Measurements from ENCODE around the gene HSD17B12.
A peak's percentile ranks its signal among the peaks of the same experiment; 100 is the strongest.
"Not testable (repeated sequence)": the region's sequence is repeated elsewhere in the genome, so short reads cannot be mapped to it uniquely, and the experiment has no call there.

HSD17B12 gene

DNA sequence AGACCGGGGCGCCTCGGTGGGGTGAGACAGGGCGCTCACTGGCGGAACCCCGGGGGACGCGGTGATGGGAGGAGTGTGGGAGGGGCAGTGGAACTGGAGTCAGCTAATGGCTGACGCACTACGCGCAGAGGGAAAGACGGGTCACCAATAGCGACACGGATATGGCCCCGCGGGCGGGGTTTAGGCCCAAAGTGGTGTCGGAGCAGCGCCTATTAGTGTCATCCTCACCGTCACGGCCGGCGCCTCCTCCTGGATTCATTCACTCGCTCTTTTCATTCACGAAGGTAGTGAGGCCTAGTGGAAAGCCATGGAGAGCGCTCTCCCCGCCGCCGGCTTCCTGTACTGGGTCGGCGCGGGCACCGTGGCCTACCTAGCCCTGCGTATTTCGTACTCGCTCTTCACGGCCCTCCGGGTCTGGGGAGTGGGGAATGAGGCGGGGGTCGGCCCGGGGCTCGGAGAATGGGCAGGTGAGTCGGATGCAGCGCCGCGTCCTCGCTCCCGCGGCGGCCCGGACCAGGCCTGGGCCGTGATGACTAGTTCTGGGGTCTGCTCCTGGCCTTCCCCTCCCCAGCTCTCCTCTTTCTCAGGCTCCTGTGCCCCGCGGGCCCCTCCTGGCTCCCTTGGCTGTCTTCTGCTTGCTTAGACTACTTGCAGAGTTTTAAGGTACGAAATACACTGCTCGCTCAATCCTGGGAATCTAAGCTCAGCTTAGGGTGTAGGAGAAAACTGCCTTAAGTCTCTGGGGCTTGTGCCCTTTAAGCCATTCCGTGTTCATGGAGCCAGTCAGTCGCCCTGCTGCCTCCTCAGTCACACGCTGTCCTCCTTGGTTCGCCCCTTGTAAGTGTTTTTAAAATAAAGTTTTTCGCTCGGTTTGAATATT lies at the start of gene HSD17B12:
TSS of gene HSD17B12 (plus strand) at position 218 of the 880 bp plus-strand sequence. CDS start at position 308, 90 bp downstream.
- peak; percentile 94 to 98 (median 97) for DNase-seq

DNA sequence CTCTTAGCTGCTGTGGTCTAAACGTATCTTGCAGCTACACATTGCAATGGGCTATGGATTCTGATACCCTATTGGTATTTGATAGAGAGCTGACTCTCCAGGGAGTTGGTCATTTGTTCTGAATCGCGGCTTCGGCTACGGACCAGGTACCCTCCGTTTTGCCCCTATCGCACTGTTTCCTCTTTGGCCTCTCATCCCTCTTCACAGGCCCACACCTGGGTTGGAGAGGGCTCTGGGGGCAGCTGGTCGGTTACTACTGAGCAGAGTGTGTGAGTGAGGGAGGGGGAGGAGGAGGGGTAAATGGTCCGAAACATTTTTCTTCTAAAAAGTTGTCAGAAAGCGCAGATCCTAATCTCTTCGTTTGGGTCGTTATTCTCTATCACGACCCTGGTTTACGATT lies 48.8 kb upstream of the HSD17B12 start:
- DNase-seq, result no peak

DNA sequence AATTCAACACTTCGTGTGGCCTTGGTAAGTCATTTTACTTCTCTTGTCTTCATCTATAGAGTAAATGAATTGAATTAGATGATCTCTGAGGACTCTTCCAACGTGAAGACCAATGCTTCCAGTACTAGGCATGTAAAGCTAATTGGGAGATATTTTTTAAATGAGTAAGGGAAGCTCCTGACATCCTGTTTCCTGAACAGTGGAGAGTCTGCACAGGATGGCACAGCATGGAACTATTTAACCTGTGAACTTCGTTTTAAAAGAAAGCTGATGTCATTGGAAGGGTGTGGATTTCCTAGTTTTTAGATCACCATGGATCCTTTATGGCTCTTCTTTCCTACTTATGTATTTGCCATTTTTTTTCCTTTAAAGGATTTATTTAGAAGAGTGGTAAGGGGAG lies 48.4 kb upstream of the HSD17B12 start:
- no peak for DNase-seq

DNA sequence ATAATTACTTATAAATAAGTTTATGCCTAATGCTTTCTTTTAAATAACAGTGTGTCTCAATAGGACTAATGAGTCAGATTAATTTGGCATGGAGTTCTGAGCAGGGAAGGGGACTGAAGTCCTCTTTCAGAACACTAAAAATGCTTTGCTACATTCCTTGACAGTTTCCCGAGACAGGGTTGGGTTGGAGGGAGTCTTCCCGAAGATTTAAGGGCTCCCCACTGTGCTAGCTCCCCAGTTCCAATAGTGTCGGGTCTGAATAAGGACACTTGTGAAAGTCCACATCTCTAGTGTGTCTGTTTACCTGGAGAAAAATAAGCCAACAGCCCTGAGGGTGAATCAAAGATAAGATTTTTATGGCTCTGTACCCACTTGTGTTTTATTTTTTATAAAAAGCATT lies 41.8 kb upstream of the HSD17B12 start:
- DNase-seq, result no peak

DNA sequence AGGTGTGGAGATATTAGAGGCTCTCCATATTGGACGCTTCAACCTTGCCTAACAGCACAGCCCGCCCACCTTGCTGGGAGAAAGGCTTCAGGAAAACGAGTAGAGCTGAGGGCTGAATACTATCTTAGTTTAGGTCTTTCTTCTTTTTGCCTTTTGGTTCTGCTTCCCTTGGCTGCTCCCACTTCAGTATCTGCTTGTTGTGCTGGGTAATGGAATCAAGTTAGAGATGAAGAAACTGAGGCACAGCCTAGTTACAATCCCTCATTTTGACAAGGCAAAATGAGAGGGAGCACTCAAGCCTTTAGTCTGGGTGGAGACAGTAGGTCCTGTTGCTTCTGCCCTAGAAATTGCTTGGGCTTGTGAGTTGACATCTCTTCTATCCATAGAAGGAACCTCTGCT lies 41.3 kb upstream of the HSD17B12 start:
- no peak for DNase-seq

DNA sequence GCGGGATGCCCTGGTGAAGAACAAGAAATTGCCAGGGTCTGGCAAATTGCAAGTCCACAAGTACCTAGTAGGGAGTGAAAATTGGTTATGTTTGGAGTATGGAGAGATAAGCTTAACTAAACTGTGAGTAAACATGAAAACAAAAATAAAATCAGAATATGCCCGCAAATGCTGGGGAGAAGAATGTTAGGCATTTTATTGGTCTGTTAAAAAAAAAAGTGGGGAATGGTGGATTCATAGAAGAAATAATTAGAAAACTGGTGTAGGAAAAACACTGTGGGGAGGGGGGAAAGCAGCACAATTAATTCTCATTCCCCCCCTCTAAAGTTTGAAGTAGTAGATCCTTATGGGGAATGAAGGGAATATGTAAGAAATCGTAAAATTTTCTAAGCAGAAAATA lies 40.6 kb upstream of the HSD17B12 start:
- no peak for DNase-seq

DNA sequence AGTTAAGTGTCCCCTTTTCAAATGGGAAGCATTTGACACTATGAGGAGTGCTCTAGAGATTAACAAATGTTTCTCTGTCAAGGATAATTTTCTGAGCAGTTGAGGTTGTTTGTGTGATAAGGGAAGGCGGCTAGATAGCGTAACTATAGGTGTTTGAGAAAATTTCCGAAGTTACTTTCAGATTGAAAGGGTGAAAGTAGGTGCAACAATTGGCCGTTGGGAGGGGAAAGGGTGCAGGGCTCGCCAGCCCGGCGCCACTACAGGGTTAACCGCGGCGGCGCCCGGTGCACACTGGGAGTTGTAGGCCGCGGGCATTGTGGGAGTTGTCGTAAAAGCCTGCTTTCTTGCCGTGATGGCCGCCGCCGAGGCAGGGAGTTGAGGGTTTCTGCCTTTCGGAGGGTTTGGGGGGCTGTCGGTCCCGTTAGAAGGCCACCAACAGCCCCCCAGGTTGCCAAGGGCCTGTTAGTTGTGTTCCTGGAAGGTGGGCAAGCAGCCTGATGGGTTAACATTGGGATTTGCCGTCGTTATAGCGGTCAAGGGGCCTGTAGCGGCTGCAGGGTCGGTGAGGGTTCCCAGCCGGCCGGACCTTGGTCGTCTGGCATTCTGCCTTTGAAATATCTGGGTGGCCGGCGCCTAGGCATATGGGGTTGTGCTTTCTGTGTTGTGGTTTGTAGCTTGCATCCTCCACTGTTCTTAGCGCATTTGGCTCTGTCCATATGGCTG lies 36.5 kb upstream of the HSD17B12 start:
- peak; percentile 46 to 80 (median 66) for DNase-seq

DNA sequence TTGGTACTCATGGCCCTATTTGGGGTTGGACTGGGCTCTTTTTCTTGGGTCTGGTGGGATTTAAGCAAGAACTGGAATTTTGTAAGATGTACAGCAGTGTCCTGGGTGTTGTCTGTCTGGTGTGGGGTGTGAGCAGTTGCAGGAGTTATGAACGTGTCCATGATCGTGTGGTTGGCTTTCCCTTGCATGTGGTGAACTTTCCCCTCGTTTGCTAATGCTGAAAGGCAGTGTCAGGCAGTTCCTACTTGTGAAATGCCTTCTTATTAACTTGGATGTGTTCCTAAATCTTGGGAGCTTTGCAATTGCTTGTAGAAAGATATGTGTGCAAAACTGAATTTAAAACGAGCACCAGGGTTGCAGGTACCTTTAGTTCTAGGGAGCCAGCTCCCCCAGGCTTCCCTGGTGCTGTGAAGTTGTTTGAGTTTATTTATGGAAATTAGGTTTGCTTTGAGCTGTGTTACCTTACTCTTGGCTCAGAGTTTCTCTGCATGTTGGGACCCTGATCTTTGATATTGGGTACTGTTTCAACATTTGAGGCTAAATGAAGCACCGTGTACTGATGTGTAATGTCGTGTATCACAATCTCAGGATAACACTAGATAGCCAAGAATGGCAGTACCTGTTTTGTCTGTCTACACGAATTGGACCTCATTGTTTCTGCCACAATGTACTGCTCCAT lies 35.8 kb upstream of the HSD17B12 start:
- DNase-seq, result no peak

DNA sequence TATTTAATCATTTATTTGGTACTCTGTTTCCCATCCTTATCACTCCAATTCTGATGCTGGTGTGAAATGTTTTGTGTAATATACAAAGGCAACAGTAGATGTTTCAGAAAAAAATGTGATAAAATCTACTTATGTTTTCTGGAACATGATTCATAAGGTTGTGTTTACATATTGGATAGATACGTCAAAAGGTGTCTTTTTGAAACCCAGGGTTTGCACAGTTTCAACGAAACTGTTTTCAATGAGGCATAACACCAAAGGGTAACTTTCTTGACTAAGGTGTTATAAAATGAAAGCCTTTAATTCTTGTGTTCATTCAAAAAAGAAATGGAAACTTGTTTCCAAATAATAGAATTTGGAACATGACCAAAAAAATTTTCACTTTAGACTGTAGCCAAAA lies 33.8 kb upstream of the HSD17B12 start:
- DNase-seq, result no peak

DNA sequence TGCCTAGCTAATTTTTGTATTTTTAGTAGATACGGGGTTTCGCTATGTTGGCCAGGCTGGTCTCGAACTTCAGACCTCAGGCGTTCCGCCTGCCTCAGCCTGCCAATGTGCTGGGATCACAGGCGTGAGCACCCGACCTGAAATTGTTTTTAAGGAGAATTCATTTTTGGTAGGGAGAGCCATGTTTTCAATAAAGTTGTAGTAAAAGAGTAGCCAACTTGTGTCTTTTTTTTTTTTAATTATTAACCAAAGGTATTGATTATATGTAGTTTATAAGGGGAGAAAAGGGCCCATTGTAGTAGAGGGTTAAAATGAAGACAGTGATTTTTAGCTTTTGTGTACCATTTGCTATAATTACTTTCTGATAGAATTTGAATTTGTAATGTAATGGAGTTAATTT lies 31.6 kb upstream of the HSD17B12 start:
- no peak for DNase-seq

DNA sequence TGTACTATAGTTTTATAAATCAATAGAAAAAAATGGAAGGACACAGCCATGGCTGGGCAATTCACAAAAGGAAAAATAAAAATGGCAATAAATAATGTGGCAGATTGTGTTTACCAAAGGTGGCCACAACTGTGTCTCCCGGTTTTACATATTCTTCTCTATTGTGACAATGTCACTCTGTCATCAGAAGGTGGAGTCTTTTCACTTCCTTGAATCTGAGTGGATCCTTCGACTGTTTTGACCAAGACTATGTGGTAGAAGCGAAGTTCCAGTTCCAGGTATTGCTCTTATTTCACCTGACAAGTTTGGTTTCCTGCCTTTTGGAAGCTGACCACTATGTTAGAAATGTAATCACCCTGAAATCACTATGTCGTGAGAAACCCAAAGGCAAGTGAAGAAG lies 31.0 kb upstream of the HSD17B12 start:
- no peak for DNase-seq

DNA sequence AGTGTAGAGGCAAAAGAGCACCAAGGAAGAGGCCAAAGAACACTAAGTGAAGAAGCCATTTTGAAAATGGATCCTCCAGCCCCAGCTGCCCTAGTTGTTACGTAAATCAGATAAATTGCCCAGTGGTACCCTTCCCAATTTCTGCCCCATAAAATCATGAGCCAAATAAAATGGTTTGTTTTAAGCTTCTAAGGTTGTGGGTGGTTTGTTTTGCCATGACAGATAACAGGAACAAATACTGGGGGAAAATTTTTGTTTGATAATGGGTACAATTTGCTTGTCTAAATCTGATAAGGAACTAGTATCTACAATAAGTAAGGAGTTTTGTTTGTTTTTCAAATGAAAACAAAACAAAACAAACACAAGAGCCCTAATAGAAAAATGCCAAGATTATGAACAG lies 30.6 kb upstream of the HSD17B12 start:
- no peak for DNase-seq

DNA sequence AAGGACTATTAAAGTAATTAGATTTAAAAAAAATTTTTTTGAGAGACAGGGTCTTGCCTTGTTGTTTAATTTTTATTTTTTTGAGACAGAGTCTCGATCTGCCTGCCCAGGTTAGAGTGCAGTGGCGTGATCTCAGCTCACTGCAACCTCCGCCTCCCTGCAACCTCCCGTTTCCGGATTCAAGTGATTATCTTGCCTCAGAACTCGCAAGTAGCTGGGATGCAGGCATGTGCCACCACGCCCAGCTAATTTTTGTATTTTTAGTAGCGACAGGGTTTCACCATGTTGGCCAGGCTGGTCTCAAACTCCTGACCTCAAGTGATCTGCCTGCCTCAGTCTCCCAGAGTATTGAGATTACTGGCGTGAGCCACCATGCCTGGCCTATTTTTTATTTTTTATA lies 17.5 kb upstream of the HSD17B12 start:
- DNase-seq, result not testable (repeated sequence)

DNA sequence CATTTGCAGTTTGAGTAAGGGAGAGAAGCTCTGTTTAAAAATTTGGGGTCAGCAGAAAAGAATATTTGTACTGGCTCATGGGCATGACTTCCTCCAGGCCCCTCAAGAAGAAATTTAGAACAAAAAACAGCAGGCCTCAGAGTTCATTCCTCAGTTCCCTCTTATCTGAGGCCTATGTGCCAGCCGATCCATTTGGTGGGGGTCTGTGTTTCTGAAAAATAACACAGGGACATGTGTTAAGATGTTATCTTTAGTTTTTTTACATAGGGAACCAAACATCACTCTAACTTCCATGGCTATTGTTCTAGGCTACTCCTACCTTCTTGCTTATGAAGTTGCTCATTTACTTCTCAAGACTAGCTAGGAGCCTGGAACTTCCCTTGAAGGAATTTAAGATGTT lies 16.2 kb upstream of the HSD17B12 start:
- DNase-seq, result no peak

DNA sequence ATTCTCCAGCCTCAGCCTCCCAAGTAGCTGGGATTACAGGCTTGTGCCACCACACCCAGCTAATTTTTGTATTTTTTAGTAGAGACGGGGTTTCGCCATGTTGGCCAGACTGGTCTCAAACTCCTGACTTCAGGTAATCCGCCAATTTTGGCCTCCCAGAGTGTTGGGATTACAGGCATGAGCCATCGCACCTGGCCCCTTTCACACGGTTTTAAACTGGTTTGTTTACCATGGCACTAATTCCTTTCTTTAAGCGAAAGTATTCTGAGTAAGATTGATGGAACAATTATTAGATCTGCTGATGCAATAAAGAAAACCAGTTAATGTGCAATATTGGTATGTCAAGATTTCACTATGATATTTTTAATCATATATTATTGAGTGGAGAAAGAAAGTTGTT lies 9.3 kb upstream of the HSD17B12 start:
- not testable (repeated sequence) for DNase-seq

DNA sequence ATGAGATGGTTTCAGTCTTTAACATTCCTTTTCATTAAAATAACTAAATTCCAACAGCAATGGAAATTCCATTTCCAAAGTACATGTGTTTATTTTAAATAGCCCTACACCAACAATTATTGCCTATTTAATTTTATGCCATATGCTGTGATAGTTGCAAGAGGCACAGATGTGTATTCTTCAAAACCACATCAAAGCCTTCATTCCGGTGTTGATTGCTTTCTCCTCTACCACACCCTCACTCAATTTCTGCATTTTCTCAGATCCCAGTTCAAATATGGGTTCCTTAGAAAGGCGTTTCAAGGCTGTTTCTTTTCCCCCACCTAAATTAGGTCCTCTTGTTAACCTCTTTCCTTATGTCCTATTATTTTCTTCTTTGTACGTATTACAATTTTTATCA lies 6.0 kb upstream of the HSD17B12 start:
- DNase-seq, result no peak

DNA sequence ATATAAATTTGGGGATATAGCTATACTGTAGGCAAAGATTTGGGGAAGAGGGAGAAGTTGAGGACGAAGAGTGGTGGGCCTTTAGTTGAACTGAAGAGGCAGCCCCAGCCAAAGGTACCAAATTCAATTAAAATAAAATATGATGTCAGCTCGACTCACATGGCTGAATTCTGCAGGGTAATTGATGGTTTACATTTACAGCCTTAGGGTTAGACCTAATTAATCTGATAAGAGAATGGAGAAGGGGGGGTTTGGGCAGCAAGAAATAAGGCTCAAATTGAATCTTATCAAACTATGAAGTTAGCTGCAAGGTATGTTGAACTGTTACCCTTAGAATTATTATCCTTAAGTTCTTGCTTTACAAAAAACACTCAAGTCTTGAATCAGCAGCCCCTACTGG lies 3.6 kb upstream of the HSD17B12 start:
- DNase-seq, result no peak

DNA sequence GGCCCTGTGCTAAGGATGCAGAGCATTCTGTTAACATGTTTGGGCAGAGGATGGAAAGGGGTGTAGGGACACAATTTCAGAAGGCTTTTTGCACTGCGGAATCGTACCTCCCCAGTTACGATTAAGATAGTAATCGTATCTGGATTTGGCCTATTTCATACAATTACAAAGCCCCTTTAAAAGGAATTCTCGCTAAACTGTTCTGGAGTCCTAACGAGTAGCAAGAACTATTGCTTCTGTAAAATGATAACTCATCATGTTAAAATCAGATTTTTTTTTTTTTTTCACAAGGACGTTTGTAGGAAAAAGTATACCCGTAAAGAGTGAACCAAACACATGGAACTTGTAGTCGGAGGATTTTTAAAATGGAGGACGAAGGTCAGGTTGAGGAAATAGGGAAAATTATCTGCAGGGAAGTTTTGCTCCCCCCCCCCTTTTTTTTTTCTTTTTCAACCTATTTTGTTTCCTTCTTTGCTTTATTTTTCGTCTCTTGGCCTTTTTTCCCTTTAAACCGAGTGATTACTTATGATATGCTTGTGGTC lies 934 bp downstream of the HSD17B12 start:
- no peak for DNase-seq

DNA sequence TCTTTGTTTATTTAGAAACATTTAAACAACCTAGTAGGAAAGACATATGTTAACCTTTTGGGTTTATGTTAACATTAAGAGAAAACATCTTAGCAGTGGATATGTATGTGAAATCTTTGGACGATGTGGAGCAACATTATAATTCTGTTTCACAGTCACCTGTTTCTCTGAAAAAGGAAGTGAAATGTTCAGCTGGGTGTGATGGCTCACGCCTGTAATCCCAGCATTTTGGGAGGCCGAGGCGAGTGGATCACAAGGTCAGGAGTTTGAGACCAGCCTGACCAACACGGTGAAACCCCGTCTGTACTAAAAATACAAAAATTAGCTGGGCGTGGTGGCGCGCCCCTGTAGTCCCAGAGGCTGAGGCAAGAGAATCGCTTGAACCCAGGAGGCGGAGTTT lies 1.5 kb downstream of the HSD17B12 start:
- not testable (repeated sequence) for DNase-seq

DNA sequence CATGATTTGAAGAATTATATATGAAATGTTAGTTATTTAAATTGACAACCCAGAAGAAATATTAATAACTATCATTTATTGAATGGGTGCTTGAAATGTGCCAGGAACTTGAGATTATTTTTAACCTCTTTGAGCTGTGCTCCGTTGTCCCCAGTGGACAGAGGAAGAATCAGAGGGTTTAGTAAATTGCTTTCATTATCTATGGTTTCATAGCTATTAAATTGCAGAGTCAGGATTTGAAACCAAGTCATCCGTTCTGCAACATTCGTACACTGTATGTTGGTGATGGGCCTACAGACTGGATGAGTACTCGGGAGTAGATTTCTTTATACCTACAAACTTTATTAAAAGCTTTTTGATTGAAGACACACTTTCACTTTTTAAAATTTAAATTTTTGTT lies 4.9 kb downstream of the HSD17B12 start:
- DNase-seq, result no peak

DNA sequence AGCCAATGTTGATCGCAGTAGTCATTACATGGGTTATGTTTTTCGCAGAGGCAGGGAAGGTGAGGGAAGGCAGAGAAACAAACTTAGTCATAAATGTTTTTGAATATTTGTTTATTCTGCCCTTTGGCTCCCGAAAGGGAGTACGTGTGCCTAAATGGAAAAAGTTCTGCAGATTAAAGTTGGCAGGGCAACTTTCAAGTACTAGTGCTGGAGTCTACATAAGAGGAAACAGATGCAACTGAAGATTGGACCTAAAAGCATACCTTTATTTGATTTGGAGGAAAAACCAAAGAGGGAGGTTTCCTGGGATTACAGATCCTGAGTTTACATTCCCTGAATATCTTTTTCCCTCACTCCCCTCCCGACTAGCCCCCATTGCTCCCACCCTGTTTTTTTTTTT lies 5.7 kb downstream of the HSD17B12 start:
- DNase-seq, result no peak

DNA sequence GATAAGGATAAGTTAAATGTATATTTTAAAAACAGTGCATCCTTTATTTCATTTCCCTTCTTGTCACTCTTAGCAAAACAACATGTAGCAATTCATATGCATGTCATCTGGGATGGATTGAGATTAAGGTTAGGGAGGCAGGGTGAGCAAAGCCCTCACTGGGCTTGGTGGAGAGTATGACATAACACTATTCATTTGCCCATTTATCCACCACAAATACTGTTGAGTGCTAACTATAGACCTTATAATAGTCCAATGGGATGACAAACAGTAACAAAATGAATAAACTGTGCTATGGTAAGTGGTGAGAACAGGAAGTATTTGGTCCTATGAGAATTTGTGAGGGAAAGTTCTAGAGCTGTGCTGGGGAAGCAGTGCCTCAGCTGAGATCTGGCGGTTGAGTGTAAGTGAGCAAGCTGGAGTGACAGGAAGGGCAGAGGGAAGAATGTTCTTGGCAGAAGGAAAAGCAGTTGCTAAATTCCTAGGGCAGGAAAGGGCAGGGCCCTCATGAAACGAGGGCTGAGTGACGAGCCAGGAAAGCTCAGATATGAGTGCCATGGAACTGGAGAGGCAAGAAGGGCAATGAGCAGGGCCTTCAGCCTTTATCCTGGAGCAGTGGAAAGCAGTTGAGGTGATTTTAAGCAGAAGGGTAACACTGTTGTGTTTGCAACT lies 6.7 kb downstream of the HSD17B12 start:
- no peak for DNase-seq

DNA sequence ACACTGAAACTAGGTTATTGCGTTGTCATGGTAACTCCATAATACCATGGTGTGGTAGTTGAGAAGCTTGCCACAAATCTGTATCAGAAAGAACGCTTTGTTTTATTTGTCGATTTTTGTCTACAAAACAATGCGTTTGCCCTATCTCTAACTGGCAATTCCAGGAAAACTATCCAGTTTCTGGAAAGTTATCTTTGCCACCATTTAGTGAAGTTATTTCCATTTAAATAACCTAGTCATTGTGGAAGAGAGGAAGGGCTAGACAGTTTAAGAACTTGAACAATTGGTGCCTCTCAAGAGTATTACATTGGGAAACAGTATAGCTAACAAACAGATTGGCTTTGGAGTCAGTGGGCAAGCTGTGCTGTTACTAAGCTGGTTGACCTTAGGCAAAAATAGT lies 7.9 kb downstream of the HSD17B12 start:
- DNase-seq, result no peak

All from activated naive CD4-positive, alpha-beta T cell (primary cell).